WTC11 (cell line): ENCODE data around the gene SNX32. TPM values are rescaled to one million over a fixed set of nuclear protein-coding genes. Genes with fewer than 3 reads are reported as not detected.
"Not testable (repeated sequence)": the region's sequence is repeated elsewhere in the genome, so short reads cannot be mapped to it uniquely, and the experiment has no call there.

ENCODE experiments used
- ATAC-seq: fragments of 200-7000 bp; cut with Tn5 transposase; 2 replicates; pipeline ENCODE4 v1.10.0; 2021; ENCODE audit warnings: mild to moderate bottlenecking, moderate library complexity
- CTCF ChIA-PET: fragments of 300-600 bp; sonication (Branson Sonifier 250); formaldehyde crosslinking; loops from one replicate; lab custom pipeline; 2021; ENCODE audit warnings: antibody characterized with exemption; lab: Charles Lee
- POLR2A ChIA-PET: fragments of 350-600 bp; sonication (Branson Sonifier 250); formaldehyde crosslinking; loops from one replicate; lab custom pipeline; 2021; ENCODE audit warnings: antibody characterized with exemption; lab: Charles Lee
- DNase-seq: peaks from one replicate; pipeline ENCODE4 v3.0.0; 2021; ENCODE audit warnings: low spot score
- H3K27ac Mint-ChIP-seq: 2 replicates; pipeline ENCODE4 v1.8.0; 2021; ENCODE audit warnings: mixed read lengths
- H3K27me3 Mint-ChIP-seq: 2 replicates; pipeline ENCODE4 v1.8.0; 2021; ENCODE audit warnings: low read depth, mild to moderate bottlenecking, moderate library complexity, mixed read lengths
- H3K36me3 Mint-ChIP-seq: 2 replicates; pipeline ENCODE4 v1.8.0; 2021; ENCODE audit warnings: mixed read lengths
- H3K4me1 Mint-ChIP-seq: 2 replicates; pipeline ENCODE4 v1.8.0; 2022; ENCODE audit warnings: mixed read lengths
- H3K4me3 Mint-ChIP-seq: 2 replicates; pipeline ENCODE4 v1.8.0; 2021; ENCODE audit warnings: mild to moderate bottlenecking, moderate library complexity, mixed read lengths
- H3K9me3 Mint-ChIP-seq: 2 replicates; pipeline ENCODE4 v1.8.0; 2021; ENCODE audit warnings: mixed read lengths
- ATF3 ChIP-seq: sonication (generic); formaldehyde crosslinking; conservative IDR thresholded peaks from 2 replicates; pipeline ENCODE4 v1.8.1; 2022; ENCODE audit warnings: mild to moderate bottlenecking, missing genetic modification reagents
- ESRRA ChIP-seq: sonication (generic); formaldehyde crosslinking; IDR thresholded peaks from 2 replicates; pipeline ENCODE4 v1.8.1; 2022; ENCODE audit warnings: mild to moderate bottlenecking, missing genetic modification reagents, borderline replicate concordance
- GRHL2 ChIP-seq: fragments of 250-450 bp; sonication (Bioruptor Pico); IDR thresholded peaks from 2 replicates; pipeline ENCODE4 v1.8.0; 2022; ENCODE audit warnings: mild to moderate bottlenecking, moderate library complexity; ENCODE audit not compliant: insufficient replicate concordance, severe bottlenecking
- HMGA2 ChIP-seq: fragments of 250-450 bp; sonication (Bioruptor Pico); IDR thresholded peaks from 2 replicates; pipeline ENCODE4 v1.4.0; 2021; ENCODE audit warnings: mild to moderate bottlenecking, moderate library complexity
- MAX ChIP-seq: sonication (generic); formaldehyde crosslinking; IDR thresholded peaks from 2 replicates; pipeline ENCODE4 v1.8.0; 2022; ENCODE audit warnings: mild to moderate bottlenecking, missing genetic modification reagents
- NFE2L1 ChIP-seq: sonication (generic); formaldehyde crosslinking; IDR thresholded peaks from 2 replicates; pipeline ENCODE4 v1.8.1; 2023; ENCODE audit warnings: missing genetic modification reagents
- NR2C2 ChIP-seq: sonication (generic); formaldehyde crosslinking; IDR thresholded peaks from 2 replicates; pipeline ENCODE4 v1.8.0; 2022; ENCODE audit warnings: mild to moderate bottlenecking, missing genetic modification reagents
- OVOL2 ChIP-seq: fragments of 250-450 bp; sonication (Bioruptor Pico); IDR thresholded peaks from 2 replicates; pipeline ENCODE4 v1.9.0; 2021; ENCODE audit warnings: mild to moderate bottlenecking, borderline replicate concordance
- PREB ChIP-seq: sonication (generic); formaldehyde crosslinking; IDR thresholded peaks from 2 replicates; pipeline ENCODE4 v1.8.1; 2022; ENCODE audit warnings: mild to moderate bottlenecking, missing genetic modification reagents, moderate library complexity, borderline replicate concordance
- PRRX2 ChIP-seq: fragments of 250-450 bp; sonication (Bioruptor Pico); IDR thresholded peaks from 2 replicates; pipeline ENCODE4 v1.8.0; 2021; ENCODE audit warnings: mild to moderate bottlenecking
- SP1 ChIP-seq: sonication (generic); formaldehyde crosslinking; conservative IDR thresholded peaks from 2 replicates; pipeline ENCODE4 v1.8.1; 2022; ENCODE audit warnings: missing genetic modification reagents
- TP53 ChIP-seq: sonication (generic); formaldehyde crosslinking; IDR thresholded peaks from 2 replicates; pipeline ENCODE4 v1.8.1; 2023; ENCODE audit warnings: mild to moderate bottlenecking, missing genetic modification reagents
- ZBTB21 ChIP-seq: sonication (generic); formaldehyde crosslinking; IDR thresholded peaks from 2 replicates; pipeline ENCODE4 v1.8.1; 2023; ENCODE audit warnings: mild to moderate bottlenecking, missing genetic modification reagents, borderline replicate concordance
- ZNF232 ChIP-seq: sonication (generic); formaldehyde crosslinking; IDR thresholded peaks from 2 replicates; pipeline ENCODE4 v1.8.0; 2022; ENCODE audit warnings: mild to moderate bottlenecking, missing genetic modification reagents
- ZNF317 ChIP-seq: sonication (generic); formaldehyde crosslinking; IDR thresholded peaks from 2 replicates; pipeline ENCODE4 v1.8.1; 2023; ENCODE audit warnings: low read depth, mild to moderate bottlenecking, moderate library complexity, missing genetic modification reagents, borderline replicate concordance
- total RNA-seq: library from RNA; stranded (reverse); gene quantifications from 3 replicates; pipeline ENCODE4 v1.2.3, GENCODE V29; 2021
- TF ChIP-seq, protein P1 (sequence below): fragments of 250-450 bp; sonication (Bioruptor Pico); IDR thresholded peaks from 2 replicates; pipeline ENCODE4 v1.9.0; 2021; ENCODE audit warnings: mild to moderate bottlenecking
- TF ChIP-seq, protein P2 (sequence below): fragments of 250-450 bp; sonication (Bioruptor Pico); IDR thresholded peaks from 2 replicates; pipeline ENCODE4 v1.8.0; 2021; ENCODE audit warnings: mild to moderate bottlenecking
- TF ChIP-seq, protein P3 (sequence below): sonication (generic); formaldehyde crosslinking; IDR thresholded peaks from 2 replicates; pipeline ENCODE4 v1.8.1; 2022; ENCODE audit warnings: missing genetic modification reagents, borderline replicate concordance
- TF ChIP-seq, protein P4 (sequence below): fragments of 200-600 bp; IDR thresholded peaks from 2 replicates; pipeline ENCODE4 v1.8.0; 2022; ENCODE audit warnings: antibody characterized with exemption

The SNX32 gene
- total RNA-seq, 1 experiment from 2014 or later: 2.9 TPM

GRCh38 chr11:65891219-65892136, 57.7 kb downstream of the SNX32 start (continued):
- TF ChIP-seq SP1: 0 out of 2 replicates have a peak, but pooled peaks have one; percentile 37
- peak; percentile 12; the same call in 1 of the 2 replicates for TF ChIP-seq NFE2L1 (CRISPR knock-in tag)
- no peak for TF ChIP-seq GRHL2 (CRISPR knock-in tag)

DNA sequence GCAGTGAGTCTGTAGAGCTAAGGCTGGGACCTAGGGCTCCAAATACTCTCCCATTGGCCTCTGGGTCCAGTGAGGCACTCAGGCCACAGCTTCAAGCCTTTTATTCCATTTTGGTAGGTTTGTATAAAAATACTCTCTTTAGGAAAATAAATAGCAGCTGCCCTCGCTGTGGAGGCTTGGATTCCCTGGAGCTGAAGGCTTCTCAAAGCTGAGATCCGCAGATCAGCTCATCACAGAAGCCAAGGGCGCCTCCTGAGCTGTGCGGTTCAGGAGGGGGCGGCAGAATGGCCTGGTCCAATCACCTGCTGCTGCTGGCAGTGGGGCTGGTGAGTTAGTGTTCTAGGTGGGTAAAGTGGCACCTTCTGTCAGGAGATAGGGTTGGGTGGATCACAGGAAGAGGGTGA, 58.4 kb downstream of the SNX32 start:
- Mint-ChIP-seq H3K4me3 (peak overlapping the region; percentile 75), H3K27ac (peak overlapping the region; percentile 89; the same call in 1 of the 2 replicates), H3K4me1 (peaks cover 44% of the 10 kb centered on the region), H3K27me3 (peaks cover 20% of the 10 kb centered on the region)
- not testable (repeated sequence) for DNase-seq, H3K36me3 Mint-ChIP-seq, ATAC-seq, H3K9me3 Mint-ChIP-seq
- ChIA-PET CTCF (interaction anchor here (1.0 to 11.9 kb wide), 17 partner anchors 14 to 180 kb away, joined by 3 to 539 read pairs (median 18); partner anchors contain the start of genes AP5B1, BANF1, C11orf68 and CFL1), POLR2A (interaction anchor here (1.5 to 7.2 kb wide), 3 partner anchors 25 to 32 kb away, joined by 3 to 90 read pairs (median 12); partner anchors contain the start of genes CFL1 and MUS81)

DNA sequence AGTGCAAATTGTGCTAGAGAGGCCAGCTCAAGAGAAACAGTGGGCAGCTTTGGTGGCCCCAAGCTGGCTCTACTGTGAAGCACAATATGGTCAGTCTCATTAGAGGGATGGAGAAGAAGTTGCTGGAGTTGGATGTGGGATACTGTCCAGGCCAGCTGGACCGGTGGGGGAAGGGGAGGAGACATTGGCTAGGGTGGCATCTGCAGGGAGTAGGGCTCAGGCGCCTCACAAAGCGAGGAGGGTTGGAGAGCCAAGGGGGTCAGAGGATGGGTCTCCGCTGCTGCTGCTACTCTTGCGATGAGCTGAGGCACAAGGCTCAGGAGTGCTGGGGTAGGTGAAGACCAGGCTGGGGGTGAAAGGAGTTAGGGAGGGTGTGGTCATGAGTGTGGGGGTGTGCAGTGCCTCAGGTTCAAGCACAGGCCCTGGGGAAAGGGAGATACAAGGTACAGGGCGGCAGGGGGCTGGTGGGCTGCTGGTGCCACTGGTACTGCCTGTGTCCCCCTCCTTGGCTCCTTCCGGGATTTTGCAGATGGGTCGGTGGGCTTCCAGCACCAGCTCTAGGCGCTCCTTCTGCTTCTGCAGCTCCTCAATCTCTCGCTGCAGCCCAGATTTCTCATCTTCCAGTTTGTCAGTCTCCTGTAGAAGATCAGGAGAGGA, 59.0 kb downstream of the SNX32 start:
- POLR2A ChIA-PET: interaction anchor here (1.5 to 7.2 kb wide), 3 partner anchors 25 to 33 kb away, joined by 3 to 90 read pairs (median 12); partner anchors contain the start of genes CFL1 and MUS81
- ATAC-seq: no peak
- H3K9me3 Mint-ChIP-seq: no peaks in the 10 kb centered on the region
- CTCF ChIA-PET: interaction anchor here (0.7 to 11.9 kb wide), 12 partner anchors 8 to 112 kb away, joined by 3 to 539 read pairs (median 22); partner anchors contain the start of genes AP5B1, CFL1, EFEMP2 and MUS81
- H3K4me1 Mint-ChIP-seq: peaks cover 39% of the 10 kb centered on the region
- H3K36me3 Mint-ChIP-seq: peaks cover 4% of the 10 kb centered on the region
- H3K4me3 Mint-ChIP-seq: peak overlapping the region; percentile 75
- H3K27ac Mint-ChIP-seq: peak overlapping the region; percentile 89
- DNase-seq: no peak
- TF ChIP-seq, protein P1, sequence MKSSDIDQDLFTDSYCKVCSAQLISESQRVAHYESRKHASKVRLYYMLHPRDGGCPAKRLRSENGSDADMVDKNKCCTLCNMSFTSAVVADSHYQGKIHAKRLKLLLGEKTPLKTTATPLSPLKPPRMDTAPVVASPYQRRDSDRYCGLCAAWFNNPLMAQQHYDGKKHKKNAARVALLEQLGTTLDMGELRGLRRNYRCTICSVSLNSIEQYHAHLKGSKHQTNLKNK: no peak
- TF ChIP-seq, all 79 proteins: peak for 0
- peaks cover 26% of the 10 kb centered on the region for H3K27me3 Mint-ChIP-seq

GRCh38 chr11:65894034-65894591, 60.4 kb downstream of the SNX32 start:
- Mint-ChIP-seq H3K36me3 (peaks cover 2% of the 10 kb centered on the region), H3K4me3 (no peak overlapping the region), H3K4me1 (peaks cover 39% of the 10 kb centered on the region), H3K27me3 (peaks cover 37% of the 10 kb centered on the region), H3K9me3 (no peaks in the 10 kb centered on the region), H3K27ac (peak overlapping the region; percentile 3; the same call in 1 of the 2 replicates)
- ATAC-seq: no peak
- POLR2A ChIA-PET: interaction anchor here (7.2 kb wide), 1 partner anchor 34 kb away, joined by 90 read pairs; the partner anchor contains the start of genes CFL1 and MUS81
- CTCF ChIA-PET: interaction anchor here (1.3 to 11.9 kb wide), 4 partner anchors 10 to 182 kb away, joined by 3 to 539 read pairs (median 36); partner anchors contain the start of genes CFL1, EFEMP2, KAT5 and MUS81
- no peak for DNase-seq
- TF ChIP-seq TP53 (CRISPR knock-in tag) (no peak), MAX (CRISPR knock-in tag) (no peak), ESRRA (CRISPR knock-in tag) (no peak), PREB (CRISPR knock-in tag) (no peak), ZNF317 (CRISPR knock-in tag) (no peak), ATF3 (CRISPR knock-in tag) (no peak), NR2C2 (CRISPR knock-in tag) (no peak), HMGA2 (no peak), ZBTB21 (CRISPR knock-in tag) (no peak), PRRX2 (CRISPR knock-in tag) (no peak), OVOL2 (CRISPR knock-in tag) (no peak), ZNF232 (CRISPR knock-in tag) (no peak)
- TF ChIP-seq, protein P2, sequence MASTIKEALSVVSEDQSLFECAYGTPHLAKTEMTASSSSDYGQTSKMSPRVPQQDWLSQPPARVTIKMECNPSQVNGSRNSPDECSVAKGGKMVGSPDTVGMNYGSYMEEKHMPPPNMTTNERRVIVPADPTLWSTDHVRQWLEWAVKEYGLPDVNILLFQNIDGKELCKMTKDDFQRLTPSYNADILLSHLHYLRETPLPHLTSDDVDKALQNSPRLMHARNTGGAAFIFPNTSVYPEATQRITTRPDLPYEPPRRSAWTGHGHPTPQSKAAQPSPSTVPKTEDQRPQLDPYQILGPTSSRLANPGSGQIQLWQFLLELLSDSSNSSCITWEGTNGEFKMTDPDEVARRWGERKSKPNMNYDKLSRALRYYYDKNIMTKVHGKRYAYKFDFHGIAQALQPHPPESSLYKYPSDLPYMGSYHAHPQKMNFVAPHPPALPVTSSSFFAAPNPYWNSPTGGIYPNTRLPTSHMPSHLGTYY: no peak
- TF ChIP-seq, protein P3, sequence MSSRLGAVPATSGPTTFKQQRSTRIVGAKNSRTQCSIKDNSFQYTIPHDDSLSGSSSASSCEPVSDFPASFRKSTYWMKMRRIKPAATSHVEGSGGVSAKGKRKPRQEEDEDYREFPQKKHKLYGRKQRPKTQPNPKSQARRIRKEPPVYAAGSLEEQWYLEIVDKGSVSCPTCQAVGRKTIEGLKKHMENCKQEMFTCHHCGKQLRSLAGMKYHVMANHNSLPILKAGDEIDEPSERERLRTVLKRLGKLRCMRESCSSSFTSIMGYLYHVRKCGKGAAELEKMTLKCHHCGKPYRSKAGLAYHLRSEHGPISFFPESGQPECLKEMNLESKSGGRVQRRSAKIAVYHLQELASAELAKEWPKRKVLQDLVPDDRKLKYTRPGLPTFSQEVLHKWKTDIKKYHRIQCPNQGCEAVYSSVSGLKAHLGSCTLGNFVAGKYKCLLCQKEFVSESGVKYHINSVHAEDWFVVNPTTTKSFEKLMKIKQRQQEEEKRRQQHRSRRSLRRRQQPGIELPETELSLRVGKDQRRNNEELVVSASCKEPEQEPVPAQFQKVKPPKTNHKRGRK (CRISPR knock-in tag): no peak
- TF ChIP-seq, protein P4, sequence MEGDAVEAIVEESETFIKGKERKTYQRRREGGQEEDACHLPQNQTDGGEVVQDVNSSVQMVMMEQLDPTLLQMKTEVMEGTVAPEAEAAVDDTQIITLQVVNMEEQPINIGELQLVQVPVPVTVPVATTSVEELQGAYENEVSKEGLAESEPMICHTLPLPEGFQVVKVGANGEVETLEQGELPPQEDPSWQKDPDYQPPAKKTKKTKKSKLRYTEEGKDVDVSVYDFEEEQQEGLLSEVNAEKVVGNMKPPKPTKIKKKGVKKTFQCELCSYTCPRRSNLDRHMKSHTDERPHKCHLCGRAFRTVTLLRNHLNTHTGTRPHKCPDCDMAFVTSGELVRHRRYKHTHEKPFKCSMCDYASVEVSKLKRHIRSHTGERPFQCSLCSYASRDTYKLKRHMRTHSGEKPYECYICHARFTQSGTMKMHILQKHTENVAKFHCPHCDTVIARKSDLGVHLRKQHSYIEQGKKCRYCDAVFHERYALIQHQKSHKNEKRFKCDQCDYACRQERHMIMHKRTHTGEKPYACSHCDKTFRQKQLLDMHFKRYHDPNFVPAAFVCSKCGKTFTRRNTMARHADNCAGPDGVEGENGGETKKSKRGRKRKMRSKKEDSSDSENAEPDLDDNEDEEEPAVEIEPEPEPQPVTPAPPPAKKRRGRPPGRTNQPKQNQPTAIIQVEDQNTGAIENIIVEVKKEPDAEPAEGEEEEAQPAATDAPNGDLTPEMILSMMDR: no peak
